Fibroblast of mammary gland (primary cell): ENCODE results near the gene ZNF185.

ENCODE experiments used
- DNase-seq: peaks from one replicate; pipeline ENCODE4 v3.0.0-alpha.2; 2010; ENCODE audit warnings: low read depth
- H3K4me3 ChIP-seq: 2 replicates; pipeline ENCODE4 v1.5.1; 2011; ENCODE audit warnings: low read depth, mild to moderate bottlenecking, low read length, moderate library complexity; ENCODE audit not compliant: control insufficient read depth
- CTCF ChIP-seq: conservative IDR thresholded peaks from 2 replicates; pipeline ENCODE4 v1.5.1; 2011; ENCODE audit warnings: low read depth, low read length, inconsistent platforms; ENCODE audit not compliant: control insufficient read depth, insufficient read depth

Gene ZNF185

GRCh38 chrX:152878976-152879755, 18.7 kb upstream of the ZNF185 start:
- DNase-seq = peak; percentile 8
- no peak overlapping the region for H3K4me3 ChIP-seq

GRCh38 chrX:152881289-152881688, 16.6 kb upstream of the ZNF185 start:
- H3K4me3 ChIP-seq = no peak overlapping the region
- TF ChIP-seq CTCF = no peak
- no peak for DNase-seq

More at GRCh38 chrX:152878976-152879755, 18.7 kb upstream of the ZNF185 start:
- TF ChIP-seq CTCF = no peak

- no peak for DNase-seq
- TF ChIP-seq CTCF = no peak
- H3K4me3 ChIP-seq = no peak overlapping the region
Measured at GRCh38 chrX:152884171-152884570, 13.7 kb upstream of the ZNF185 start.

GRCh38 chrX:152886716-152887115, 11.2 kb upstream of the ZNF185 start:
- TF ChIP-seq CTCF = no peak
- H3K4me3 ChIP-seq = no peak overlapping the region
- DNase-seq = no peak

- no peak overlapping the region for H3K4me3 ChIP-seq
- TF ChIP-seq CTCF = no peak
- DNase-seq = no peak
Measured at GRCh38 chrX:152892499-152892898, 5.4 kb upstream of the ZNF185 start.

- no peak for DNase-seq
- TF ChIP-seq CTCF = no peak
- no peak overlapping the region for H3K4me3 ChIP-seq
Measured at GRCh38 chrX:152892999-152893891, 4.6 kb upstream of the ZNF185 start.
